Naive thymus-derived CD4-positive, alpha-beta T cell (primary cell): Measurements from ENCODE around the gene BRF1. TPM values are rescaled to one million over a fixed set of nuclear protein-coding genes. Genes with fewer than 3 reads are reported as not detected.
"Not testable (repeated sequence)": the region's sequence is repeated elsewhere in the genome, so short reads cannot be mapped to it uniquely, and the experiment has no call there.

Experiments
- ATAC-seq: fragments of 150-1000 bp; cut with Tn5 transposase; 2 replicates; pipeline ENCODE4 v1.10.0; 2021; ENCODE audit warnings: mild to moderate bottlenecking, moderate library complexity
- CTCF ChIA-PET: fragments of 350-600 bp; sonication (Branson Sonifier 250); formaldehyde crosslinking; loops from one replicate; lab custom pipeline; 2021; ENCODE audit warnings: antibody characterized with exemption; lab: Charles Lee
- POLR2A ChIA-PET: fragments of 350-600 bp; sonication (Branson Sonifier 250); formaldehyde crosslinking; loops from one replicate; lab custom pipeline; 2021; ENCODE audit warnings: antibody characterized with exemption, inconsistent platforms; lab: Charles Lee
- DNase-seq, 9 donors: peaks; one replicate each; pipeline versions ENCODE4 v3.0.0 to v3.0.0-alpha.2; 2020 to 2022; ENCODE audit warnings: mixed read lengths in 1 of 9
- H3K27ac ChIP-seq: one replicate; pipeline ENCODE4 v1.7.0; 2013; ENCODE audit warnings: mild to moderate bottlenecking, low read depth, low read length, moderate library complexity
- H3K27me3 ChIP-seq, 2 donors: one replicate each; pipeline ENCODE4 v1.7.0; 2013; ENCODE audit warnings: low read length in 2 of 2, mild to moderate bottlenecking in 2 of 2, moderate library complexity in 2 of 2; ENCODE audit not compliant: control insufficient read depth in 2 of 2, insufficient read depth in 2 of 2
- H3K36me3 ChIP-seq, 3 experiments: 1 replicate in 2 of 3; 2 replicates in 1 of 3; pipeline ENCODE4 v1.7.0; 2013; ENCODE audit warnings: low read length in 3 of 3, mild to moderate bottlenecking in 3 of 3, moderate library complexity in 1 of 3; ENCODE audit not compliant: insufficient read depth in 3 of 3, control insufficient read depth in 2 of 3
- H3K4me1 ChIP-seq, 2 donors: one replicate each; pipeline ENCODE4 v1.7.0; 2013; ENCODE audit warnings: low read length in 2 of 2, mild to moderate bottlenecking in 2 of 2, moderate library complexity in 1 of 2; ENCODE audit not compliant: control insufficient read depth in 2 of 2, insufficient read depth in 2 of 2
- H3K4me3 ChIP-seq: 2 replicates; pipeline ENCODE4 v1.7.0; 2013; ENCODE audit warnings: mild to moderate bottlenecking, low read length
- H3K9me3 ChIP-seq, 3 experiments: 1 replicate in 2 of 3; 2 replicates in 1 of 3; pipeline ENCODE4 v1.7.0; 2013; ENCODE audit warnings: low read length in 3 of 3; ENCODE audit not compliant: control insufficient read depth in 2 of 3
- H3K27ac Mint-ChIP-seq, 9 donors: one replicate each; pipeline ENCODE4 v1.8.0; 2020 to 2022; ENCODE audit warnings: mixed read lengths in 9 of 9, mild to moderate bottlenecking in 8 of 9, moderate library complexity in 5 of 9, inconsistent platforms in 2 of 9
- H3K27me3 Mint-ChIP-seq, 5 donors: one replicate each; pipeline ENCODE4 v1.8.0; 2021 to 2022; ENCODE audit warnings: mixed read lengths in 5 of 5, mild to moderate bottlenecking in 1 of 5
- H3K36me3 Mint-ChIP-seq, 5 donors: one replicate each; pipeline ENCODE4 v1.8.0; 2020 to 2022; ENCODE audit warnings: mixed read lengths in 5 of 5, mild to moderate bottlenecking in 3 of 5, inconsistent platforms in 1 of 5
- H3K4me1 Mint-ChIP-seq, 7 donors: one replicate each; pipeline ENCODE4 v1.8.0; 2020 to 2022; ENCODE audit warnings: mixed read lengths in 7 of 7, mild to moderate bottlenecking in 3 of 7, inconsistent platforms in 1 of 7
- H3K4me3 Mint-ChIP-seq, 10 donors: one replicate each; pipeline ENCODE4 v1.8.0; 2020 to 2022; ENCODE audit warnings: mild to moderate bottlenecking in 10 of 10, mixed read lengths in 10 of 10, moderate library complexity in 6 of 10, inconsistent platforms in 2 of 10
- H3K9me3 Mint-ChIP-seq, 11 donors: one replicate each; pipeline ENCODE4 v1.8.0; 2020 to 2022; ENCODE audit warnings: mixed read lengths in 11 of 11, mild to moderate bottlenecking in 4 of 11, inconsistent platforms in 1 of 11, moderate library complexity in 1 of 11
- intact Hi-C, 2 donors: fragments of 100-400 bp; cut with micrococcal nuclease; formaldehyde crosslinking; loops; one replicate each; pipeline ENCODE4 v1.15.1; 2023
- polyA plus RNA-seq, 2 donors: library from polyadenylated mRNA; unstranded; fragments of 300-500 nt; fragmentation: Illumina TruSeq; gene quantifications; one replicate each; pipeline ENCODE4 v1.2.3, GENCODE V29; 2021
- total RNA-seq, 6 experiments: library from RNA in 5 of 6; stranded (reverse) in 5 of 6; gene quantifications; 1 replicate in 5 of 6; 2 replicates in 1 of 6; pipeline ENCODE4 v1.2.3 and lab custom pipeline; 2021 to 2026

BRF1 gene
- total and polyA plus RNA-seq, 7 experiments from 2014 or later: 7.1 to 75.7 (median 60.2) TPM

DNA sequence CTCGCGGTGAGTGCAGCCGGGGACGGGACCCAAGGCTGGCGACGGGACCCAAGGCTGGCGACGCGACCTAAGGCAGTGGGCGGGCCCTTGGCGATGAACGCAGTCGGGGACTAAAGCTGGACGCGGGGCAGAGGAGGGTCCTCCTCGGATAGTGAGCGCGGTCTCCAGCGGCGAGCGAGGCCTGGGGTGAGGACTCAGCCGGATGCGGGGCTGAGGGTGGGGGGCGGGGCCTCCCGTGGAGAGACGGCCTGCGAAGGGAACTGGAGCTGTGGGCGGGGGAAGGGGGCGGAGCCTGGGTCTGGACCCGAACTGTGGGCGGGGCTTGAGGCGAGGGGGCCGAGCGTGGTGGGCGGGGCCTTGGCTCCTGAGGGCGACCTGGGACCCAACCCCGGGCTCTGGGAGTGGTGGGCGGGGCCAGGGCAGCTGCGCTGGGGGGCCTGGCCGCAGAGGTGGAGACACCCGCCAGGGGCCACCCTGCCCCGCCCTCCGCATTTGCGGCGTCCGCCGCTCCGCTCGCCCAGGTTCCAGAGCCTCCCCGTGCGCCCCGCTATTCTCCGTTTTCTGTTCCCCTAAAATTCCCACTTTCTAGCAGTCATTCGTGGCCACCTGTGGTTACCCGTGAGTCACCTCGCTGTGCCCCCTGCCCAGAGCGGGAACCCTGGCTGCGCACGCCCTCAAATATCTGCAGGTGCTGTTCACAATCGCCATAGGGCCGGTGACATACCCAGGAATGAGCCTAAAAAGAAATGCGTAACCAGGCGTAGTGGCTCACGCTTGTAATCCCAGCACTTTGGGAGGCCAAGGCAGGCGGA lies 508 bp upstream of the BRF1 start:
- ChIA-PET POLR2A (interaction anchor here (0.6 to 2.8 kb wide), 21 partner anchors 9 to 549 kb away, joined by 3 to 58 read pairs (median 4); partner anchors contain the start of genes BTBD6, CDCA4, GPR132 and PACS2), CTCF (interaction anchor here (0.6 to 1.2 kb wide), 3 partner anchors 22 to 557 kb away, joined by 3 read pairs; no protein-coding TSS in a partner anchor)
- H3K27me3 Mint-ChIP-seq: no peaks in the 10 kb centered on the region
- ATAC-seq (peak; percentile 89), DNase-seq (peak in 7 of 9 donors; percentile 89 to 100 (median 93))
- Histone ChIP-seq H3K4me1 (peaks cover 0 to 22% of the 10 kb centered on the region in 2 donors), H3K27me3 (no peaks in the 10 kb centered on the region), H3K27ac (peak overlapping the region; percentile 94), H3K9me3 (no peaks in the 10 kb centered on the region), H3K4me3 (peak overlapping the region; percentile 73), H3K36me3 (peaks cover 0 to 3% (median 0%) of the 10 kb centered on the region in 3 experiments)
- H3K36me3 Mint-ChIP-seq: peaks cover 0 to 19% (median 2%) of the 10 kb centered on the region in 5 donors
- H3K27ac Mint-ChIP-seq: peak overlapping the region; percentile 81 to 97 (median 94)
- H3K9me3 Mint-ChIP-seq: no peaks in the 10 kb centered on the region
- intact Hi-C loops: loop anchor here (1.0 to 10.0 kb wide), 21 partner anchors 13 to 549 kb away; partner anchors contain the start of genes NUDT14 (in 2 of the 2), PACS2 (in 2 of the 2), SIVA1 (in 2 of the 2) and AKT1 (in 1 of the 2)
- peaks cover 34 to 52% (median 40%) of the 10 kb centered on the region in 7 donors for H3K4me1 Mint-ChIP-seq
- H3K4me3 Mint-ChIP-seq: peak overlapping the region; percentile 71 to 93 (median 90)

- peak overlapping the region; percentile 75 to 95 (median 88) for H3K4me3 Mint-ChIP-seq
- H3K27ac Mint-ChIP-seq: peak overlapping the region; percentile 80 to 93 (median 87)
- Histone ChIP-seq H3K27ac (peak overlapping the region; percentile 94), H3K27me3 (no peaks in the 10 kb centered on the region), H3K9me3 (no peaks in the 10 kb centered on the region), H3K36me3 (peaks cover 0 to 3% (median 0%) of the 10 kb centered on the region in 3 experiments), H3K4me3 (peak overlapping the region; percentile 73), H3K4me1 (peaks cover 2 to 20% of the 10 kb centered on the region in 2 donors)
- peak in 5 of 9 donors; percentile 8 to 48 (median 36) for DNase-seq
- intact Hi-C loops: loop anchor here (2.0 to 10.0 kb wide), 13 partner anchors 52 to 548 kb away; partner anchors contain the start of genes SIVA1 (in 2 of the 2), AKT1 (in 1 of the 2), BTBD6 (in 1 of the 2) and CLBA1 (in 1 of the 2)
- peaks cover 0 to 18% (median 0%) of the 10 kb centered on the region in 5 donors for H3K36me3 Mint-ChIP-seq
- no peak for ATAC-seq
- peaks cover 32 to 47% (median 35%) of the 10 kb centered on the region in 7 donors for H3K4me1 Mint-ChIP-seq
- H3K9me3 Mint-ChIP-seq: no peaks in the 10 kb centered on the region
- ChIA-PET CTCF (interaction anchor here (0.9 kb wide), 1 partner anchor 52 kb away, joined by 4 read pairs; no protein-coding TSS in a partner anchor), POLR2A (interaction anchor here (0.7 to 2.8 kb wide), 6 partner anchors 13 to 547 kb away, joined by 3 to 58 read pairs (median 4); partner anchors contain the start of genes CDCA4, PACS2 and SIVA1)
- no peaks in the 10 kb centered on the region for H3K27me3 Mint-ChIP-seq
Measured at GRCh38 chr14:105299654-105300541, 903 bp downstream of the BRF1 start.

- not testable (repeated sequence) for H3K27ac ChIP-seq, ATAC-seq, H3K27me3 Mint-ChIP-seq, DNase-seq, H3K9me3 Mint-ChIP-seq, H3K27me3 ChIP-seq, H3K36me3 ChIP-seq, H3K9me3 ChIP-seq, H3K4me3 ChIP-seq
- POLR2A ChIA-PET: interaction anchor here (1.0 kb wide), 1 partner anchor 17 kb away, joined by 4 read pairs; the partner anchor contains the start of gene PACS2
- Mint-ChIP-seq H3K36me3 (peaks cover 0 to 13% (median 0%) of the 10 kb centered on the region in 5 donors), H3K4me3 (peak overlapping the region in 2 of 10 donors; percentile 6 to 42), H3K4me1 (peaks cover 35 to 54% (median 44%) of the 10 kb centered on the region in 7 donors), H3K27ac (peak overlapping the region in 2 of 9 donors; percentile 38 to 47)
- CTCF ChIA-PET: interaction anchor here (0.6 to 0.7 kb wide), 2 partner anchors 20 to 184 kb away, joined by 3 to 8 read pairs; no protein-coding TSS in a partner anchor
- intact Hi-C loops: loop anchor here in 1 of 2 donors (10.0 kb wide), 1 partner anchor 53 kb away; the partner anchor contains the start of gene BTBD6
- peaks cover 14 to 41% of the 10 kb centered on the region in 2 donors for H3K4me1 ChIP-seq
Measured at GRCh38 chr14:105297311-105297710, 3.5 kb downstream of the BRF1 start.

- Mint-ChIP-seq H3K27ac (peak overlapping the region; percentile 89 to 99 (median 96)), H3K4me3 (peak overlapping the region; percentile 39 to 85 (median 78)), H3K27me3 (no peaks in the 10 kb centered on the region), H3K4me1 (peaks cover 31 to 53% (median 46%) of the 10 kb centered on the region in 7 donors), H3K9me3 (no peaks in the 10 kb centered on the region), H3K36me3 (peaks cover 0 to 8% (median 0%) of the 10 kb centered on the region in 5 donors)
- ChIA-PET POLR2A (interaction anchor here (0.6 to 4.3 kb wide), 3 partner anchors 21 to 273 kb away, joined by 3 to 19 read pairs (median 3); partner anchors contain the start of genes CDCA4 and PACS2), CTCF (interaction anchor here (1.0 to 2.1 kb wide), 2 partner anchors 19 to 58 kb away, joined by 3 to 8 read pairs; no protein-coding TSS in a partner anchor)
- intact Hi-C loops: loop anchor here in 1 of 2 donors (10.0 kb wide), 1 partner anchor 49 kb away; the partner anchor contains the start of gene BTBD6
- Histone ChIP-seq H3K27ac (peak overlapping the region; percentile 65), H3K36me3 (no peaks in the 10 kb centered on the region), H3K4me3 (peak overlapping the region; percentile 21), H3K9me3 (no peaks in the 10 kb centered on the region), H3K27me3 (no peaks in the 10 kb centered on the region), H3K4me1 (peaks cover 14 to 34% of the 10 kb centered on the region in 2 donors)
- peak; percentile 94 for ATAC-seq
- peak; percentile 50 to 82 (median 74) for DNase-seq
Measured at GRCh38 chr14:105294142-105294597, 6.6 kb downstream of the BRF1 start.

DNA sequence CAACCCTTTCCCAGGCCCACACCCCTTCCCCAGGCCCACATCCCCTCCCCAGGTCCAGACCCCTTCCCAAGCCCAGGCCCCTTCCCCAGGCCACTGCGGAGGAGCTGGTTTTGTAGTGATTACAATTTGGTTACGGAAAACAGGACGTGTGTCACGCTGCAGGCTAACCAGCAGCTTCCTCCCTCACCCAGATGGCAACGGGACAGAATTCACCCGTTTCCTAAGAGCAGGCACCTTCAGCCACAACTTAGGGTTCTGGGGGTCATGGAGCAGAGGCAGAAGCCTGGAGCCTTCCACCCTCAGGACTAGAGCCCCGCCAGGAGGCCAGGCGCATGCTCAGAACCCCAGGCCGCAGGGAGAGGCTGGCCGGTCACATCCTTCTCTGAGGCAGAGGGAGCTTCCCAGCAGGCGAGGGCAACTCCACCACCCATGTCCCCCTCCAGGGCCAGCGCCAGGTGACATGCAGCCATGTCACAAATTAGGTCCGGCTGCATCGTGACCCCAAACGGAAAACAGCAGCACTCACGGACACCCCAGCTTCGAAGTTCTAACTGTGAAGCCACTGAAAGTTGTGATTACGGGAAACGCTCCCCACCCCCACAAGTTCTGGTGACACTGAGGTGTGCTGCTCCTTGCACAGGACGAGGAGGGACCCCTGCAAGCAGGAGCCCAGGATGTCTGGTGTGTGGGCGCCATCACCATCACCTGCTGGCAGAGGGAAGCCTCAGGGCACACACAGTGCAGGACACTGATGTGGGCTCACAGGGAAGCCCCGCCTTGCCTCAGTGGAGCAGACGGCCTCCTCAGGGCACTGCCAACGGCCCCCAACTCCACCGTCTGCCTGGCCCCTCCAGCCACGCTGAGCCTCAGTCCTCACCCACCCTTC lies 7.7 kb downstream of the BRF1 start:
- POLR2A ChIA-PET: interaction anchor here (0.7 to 4.3 kb wide), 3 partner anchors 8 to 45 kb away, joined by 3 to 19 read pairs (median 9); partner anchors contain the start of genes BRF1, BTBD6 and PACS2
- Mint-ChIP-seq H3K27ac (peak overlapping the region; percentile 45 to 99 (median 88)), H3K4me1 (peaks cover 29 to 48% (median 38%) of the 10 kb centered on the region in 7 donors), H3K36me3 (peaks cover 0 to 4% (median 0%) of the 10 kb centered on the region in 5 donors), H3K4me3 (peak overlapping the region; percentile 54 to 83 (median 72)), H3K9me3 (no peaks in the 10 kb centered on the region), H3K27me3 (no peaks in the 10 kb centered on the region)
- H3K9me3 ChIP-seq: no peaks in the 10 kb centered on the region
- peak in 2 of 9 donors; percentile 24 to 56 for DNase-seq
- no peaks in the 10 kb centered on the region for H3K36me3 ChIP-seq
- CTCF ChIA-PET: interaction anchor here (0.7 to 1.2 kb wide), 2 partner anchors 32 to 188 kb away, joined by 3 to 4 read pairs; no protein-coding TSS in a partner anchor
- peak overlapping the region; percentile 65 for H3K27ac ChIP-seq
- intact Hi-C loops: loop anchor here in 1 of 2 donors (10.0 kb wide), 1 partner anchor 48 kb away; the partner anchor contains the start of gene BTBD6
- H3K27me3 ChIP-seq: no peaks in the 10 kb centered on the region
- H3K4me3 ChIP-seq: peak overlapping the region; percentile 21
- ATAC-seq: peak; percentile 7
- peaks cover 14 to 31% of the 10 kb centered on the region in 2 donors for H3K4me1 ChIP-seq
